Urothelium cell line (cell line): ENCODE results near the gene ARMC5.
"Not testable (repeated sequence)": the region's sequence is repeated elsewhere in the genome, so short reads cannot be mapped to it uniquely, and the experiment has no call there.

Experiments used
- DNase-seq: peaks from one replicate; pipeline ENCODE4 v3.0.0; 2011; ENCODE audit warnings: low spot score, mixed read lengths
- FAIRE-seq: peaks from 2 replicates; lab custom pipeline; 2011; peaks lifted over from hg19 to GRCh38; lab: Jason Lieb, UNC

The ARMC5 gene

GRCh38 chr16:31430380-31431052 is 28.8 kb upstream of the ARMC5 start:
- FAIRE-seq = no peak
- DNase-seq = no peak

GRCh38 chr16:31435341-31436220 is 23.7 kb upstream of the ARMC5 start:
- DNase-seq = no peak
- FAIRE-seq = no peak

- DNase-seq = no peak
- FAIRE-seq = no peak
Measured at GRCh38 chr16:31436221-31437045, 22.9 kb upstream of the ARMC5 start.

- no peak for DNase-seq
- no peak for FAIRE-seq
Measured at GRCh38 chr16:31438414-31438813, 20.9 kb upstream of the ARMC5 start.

- not testable (repeated sequence) for DNase-seq, FAIRE-seq
Measured at GRCh38 chr16:31439023-31439422, 20.3 kb upstream of the ARMC5 start.

DNA sequence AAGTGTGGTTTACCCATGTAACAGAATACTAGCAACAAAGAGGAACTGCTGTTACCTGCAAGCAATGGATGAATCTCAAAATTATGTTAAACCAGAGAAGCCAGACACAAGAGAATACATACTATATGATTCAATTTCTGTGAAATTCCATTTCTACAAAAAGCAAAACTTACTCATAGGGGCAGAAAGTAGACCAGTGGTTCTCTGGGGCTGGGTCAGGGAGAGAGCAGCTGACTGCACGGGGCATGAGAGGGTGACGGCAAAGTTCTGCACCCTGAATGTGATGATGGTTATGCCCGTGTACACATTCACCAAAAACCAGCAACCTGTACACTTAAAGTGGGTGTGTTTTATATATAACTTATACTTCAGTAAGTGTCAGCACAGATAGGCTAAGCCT is 19.8 kb upstream of the ARMC5 start:
- FAIRE-seq = no peak
- DNase-seq = no peak

DNA sequence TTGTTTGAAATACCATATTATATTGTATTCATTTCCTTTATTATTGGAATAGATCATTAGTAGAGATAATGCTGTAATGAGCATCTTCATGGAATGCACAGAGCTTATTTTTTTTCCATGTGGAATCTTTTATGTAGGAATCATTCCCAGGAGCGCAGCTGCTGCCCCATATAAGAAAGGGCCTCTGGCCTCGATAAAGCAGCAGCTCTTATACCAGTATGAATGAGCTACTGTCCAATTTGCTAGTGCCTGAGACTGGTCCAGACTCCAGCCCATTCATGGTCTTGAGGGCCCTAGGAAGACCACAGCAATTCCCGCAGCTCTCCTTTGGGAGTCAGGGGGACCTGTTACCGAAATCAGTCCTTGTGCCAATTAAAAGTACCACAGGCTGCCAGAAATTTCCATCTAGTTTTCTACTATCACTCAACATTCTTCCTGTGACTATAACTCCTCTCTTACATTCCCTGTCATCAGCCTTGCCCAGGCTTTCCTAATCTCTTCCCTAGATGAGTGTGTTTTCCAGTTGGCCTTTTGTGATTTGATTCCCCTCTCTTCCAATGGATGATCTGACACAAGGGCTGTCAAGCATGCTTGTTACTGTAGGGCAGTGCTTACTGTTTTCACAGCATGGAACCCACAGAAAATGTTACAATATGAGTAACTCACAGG is 18.7 kb upstream of the ARMC5 start:
- FAIRE-seq (no peak), DNase-seq (no peak)

DNA sequence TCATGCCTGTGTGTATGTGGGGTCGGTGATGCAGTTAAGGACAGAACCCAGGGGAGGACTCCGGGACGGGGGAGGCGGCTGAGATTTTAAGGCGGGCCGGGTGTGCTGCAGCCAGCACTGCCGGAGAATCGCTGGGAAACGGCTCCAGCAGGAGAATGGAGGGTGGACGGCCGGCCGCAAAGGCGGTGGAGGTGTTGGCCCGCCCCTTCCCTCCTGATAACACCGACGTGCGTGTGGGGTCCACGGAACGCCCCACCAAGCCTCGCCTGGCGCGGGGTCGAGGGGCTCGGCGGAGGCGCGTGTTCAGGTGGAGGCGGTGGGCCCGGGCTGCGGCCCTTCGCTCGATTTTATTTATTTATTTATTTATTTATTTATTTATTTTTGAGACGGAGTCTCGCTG is 17.3 kb upstream of the ARMC5 start:
- DNase-seq (no peak), FAIRE-seq (no peak)

DNA sequence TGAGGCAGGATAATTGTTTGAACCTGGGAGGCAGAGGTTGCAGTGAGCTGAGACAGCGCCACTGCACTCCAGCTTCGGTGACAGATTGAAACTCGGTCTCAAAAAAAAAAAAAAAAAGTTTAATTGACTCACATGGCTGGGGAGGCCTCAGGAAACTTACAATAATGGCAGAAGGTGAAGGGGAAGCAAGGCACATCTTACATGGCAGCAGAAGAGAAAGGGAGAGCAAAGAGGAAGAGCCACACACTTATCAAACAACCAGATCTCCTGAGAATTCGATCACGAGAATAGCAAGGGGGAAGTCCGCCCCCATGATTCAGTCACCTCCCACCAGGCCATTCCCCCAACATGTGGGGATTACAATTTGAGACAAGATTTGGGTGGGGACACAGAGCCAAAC is 13.4 kb upstream of the ARMC5 start:
- not testable (repeated sequence) for FAIRE-seq, DNase-seq

DNA sequence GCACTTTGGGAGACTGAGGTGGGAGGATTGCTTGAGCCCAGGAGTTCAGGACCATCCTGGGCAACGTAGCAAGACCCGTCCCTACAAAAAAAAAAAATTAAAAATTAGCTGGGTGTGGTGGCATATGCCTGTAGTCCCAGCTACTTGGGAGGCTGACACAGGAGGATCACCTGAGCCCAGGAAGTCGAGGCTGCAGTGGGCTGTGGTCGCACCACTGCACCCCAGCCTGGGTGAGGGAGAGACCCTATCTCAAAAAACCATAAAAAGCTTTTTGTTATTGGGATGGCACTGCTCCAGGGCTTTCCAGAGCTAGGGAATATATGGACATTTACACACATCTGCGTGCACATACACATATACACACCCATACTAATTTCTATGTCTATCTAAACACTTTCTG is 8.1 kb upstream of the ARMC5 start:
- DNase-seq = no peak
- no peak for FAIRE-seq

DNA sequence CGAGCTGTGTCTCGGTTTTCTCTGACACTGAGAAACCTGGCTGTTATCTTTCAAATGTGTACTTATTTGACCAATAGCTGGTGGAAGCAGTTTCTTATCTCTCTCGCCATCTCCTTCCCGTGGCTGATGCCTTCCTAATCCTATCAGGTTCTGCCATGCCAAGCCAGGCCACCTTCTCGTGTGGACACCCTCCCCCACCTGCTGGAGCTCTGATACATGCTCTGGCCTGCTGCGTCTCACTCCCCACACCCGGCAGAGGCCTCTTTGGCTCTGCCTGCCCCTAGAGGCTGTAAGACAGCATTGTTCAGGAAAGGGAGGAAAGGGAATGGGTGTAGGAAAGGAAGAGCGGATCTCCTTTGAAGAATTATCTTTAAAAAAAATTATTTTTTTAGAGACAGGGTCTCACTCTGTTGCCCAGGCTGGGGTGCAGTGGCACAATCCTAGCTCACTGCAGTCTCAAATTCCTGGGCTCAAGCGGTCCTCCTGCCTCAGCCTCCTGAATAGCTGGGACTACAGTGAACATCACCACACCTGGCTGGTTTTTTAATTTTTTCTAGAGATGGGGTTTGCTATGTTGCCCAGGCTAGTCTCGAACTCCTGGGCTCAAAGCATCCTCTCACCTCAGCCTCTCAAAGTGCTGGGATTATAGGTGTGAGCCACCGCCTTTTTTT is 7.5 kb upstream of the ARMC5 start:
- FAIRE-seq (no peak), DNase-seq (peak; percentile 74)

DNA sequence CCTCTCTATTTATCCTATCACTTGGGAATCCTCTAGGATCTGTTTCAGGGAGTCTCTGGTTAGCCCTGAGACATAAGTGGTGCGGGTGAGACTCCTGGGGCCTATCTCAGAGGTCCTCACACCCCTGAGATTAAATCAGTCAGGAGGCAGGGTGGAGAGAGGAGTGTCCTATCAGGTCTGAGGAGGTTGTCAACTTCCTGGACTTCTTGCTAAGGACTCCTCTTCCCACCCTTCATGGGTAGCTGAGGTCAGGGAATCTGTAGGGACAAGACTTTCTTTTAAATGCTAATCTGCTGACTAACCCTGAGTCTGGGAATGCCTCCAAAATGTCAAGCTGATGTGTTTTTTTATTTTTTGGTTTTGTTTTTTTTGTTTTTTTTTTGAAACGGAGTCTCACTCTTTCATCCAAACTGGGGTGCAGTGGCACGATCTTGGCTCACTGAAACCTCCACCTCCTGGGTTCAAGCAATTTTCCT is 6.6 kb upstream of the ARMC5 start:
- DNase-seq (peak; percentile 32), FAIRE-seq (no peak)

GRCh38 chr16:31453255-31454204 is 5.8 kb upstream of the ARMC5 start:
- FAIRE-seq (no peak), DNase-seq (no peak)

DNA sequence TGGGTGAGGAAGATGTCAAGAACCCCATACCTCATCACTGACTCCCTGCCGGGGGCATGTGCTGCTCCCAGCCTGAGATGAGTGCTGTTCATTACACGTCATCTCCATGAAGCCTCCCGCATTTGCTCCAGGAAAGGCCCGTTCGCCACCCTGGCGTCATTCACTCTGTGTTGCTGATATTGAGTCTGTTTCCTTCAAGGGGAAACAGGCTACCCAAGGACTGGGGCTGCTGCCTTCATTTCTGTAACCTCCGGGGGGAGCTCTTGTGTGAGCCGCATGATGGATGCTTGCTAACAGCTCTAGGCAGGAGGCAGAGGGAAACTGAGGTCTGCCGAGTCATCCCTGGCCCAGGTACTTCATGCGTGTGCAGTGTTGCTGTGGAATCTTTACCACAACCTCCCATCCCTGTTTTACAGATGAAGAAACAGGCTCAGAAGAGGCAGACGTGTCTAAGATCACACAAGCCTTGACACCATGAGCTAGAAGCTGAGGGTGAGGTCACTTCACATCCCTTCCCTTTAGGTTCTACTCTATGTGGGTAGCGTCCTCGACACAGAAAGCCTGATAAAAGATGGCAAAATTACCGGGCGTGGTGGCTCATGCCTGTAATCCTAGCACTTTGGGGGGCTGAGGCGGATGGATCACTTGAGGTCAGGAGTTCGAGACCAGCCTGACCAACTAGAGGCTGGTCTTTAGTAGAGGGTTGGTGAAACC is 3.5 kb upstream of the ARMC5 start:
- no peak for DNase-seq
- no peak for FAIRE-seq

DNA sequence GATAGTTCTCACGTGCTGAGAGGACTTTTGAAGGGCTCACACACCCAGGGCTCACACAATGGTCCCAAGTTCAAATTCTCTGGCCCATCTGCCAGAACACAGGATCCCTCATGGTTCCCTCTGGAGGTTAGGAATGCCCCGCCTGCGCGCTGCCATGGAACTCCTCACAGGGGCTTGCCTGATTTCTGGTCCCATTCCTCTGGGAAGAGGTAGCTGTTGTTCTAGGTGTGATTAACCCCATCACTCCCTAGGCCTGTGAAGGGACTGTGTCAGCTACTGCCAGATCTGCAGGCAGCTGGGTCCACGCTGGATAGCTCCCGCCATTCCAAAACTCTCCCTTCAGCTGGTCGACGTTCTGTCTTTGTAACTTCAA is 2.3 kb upstream of the ARMC5 start:
- DNase-seq (no peak), FAIRE-seq (no peak)

DNA sequence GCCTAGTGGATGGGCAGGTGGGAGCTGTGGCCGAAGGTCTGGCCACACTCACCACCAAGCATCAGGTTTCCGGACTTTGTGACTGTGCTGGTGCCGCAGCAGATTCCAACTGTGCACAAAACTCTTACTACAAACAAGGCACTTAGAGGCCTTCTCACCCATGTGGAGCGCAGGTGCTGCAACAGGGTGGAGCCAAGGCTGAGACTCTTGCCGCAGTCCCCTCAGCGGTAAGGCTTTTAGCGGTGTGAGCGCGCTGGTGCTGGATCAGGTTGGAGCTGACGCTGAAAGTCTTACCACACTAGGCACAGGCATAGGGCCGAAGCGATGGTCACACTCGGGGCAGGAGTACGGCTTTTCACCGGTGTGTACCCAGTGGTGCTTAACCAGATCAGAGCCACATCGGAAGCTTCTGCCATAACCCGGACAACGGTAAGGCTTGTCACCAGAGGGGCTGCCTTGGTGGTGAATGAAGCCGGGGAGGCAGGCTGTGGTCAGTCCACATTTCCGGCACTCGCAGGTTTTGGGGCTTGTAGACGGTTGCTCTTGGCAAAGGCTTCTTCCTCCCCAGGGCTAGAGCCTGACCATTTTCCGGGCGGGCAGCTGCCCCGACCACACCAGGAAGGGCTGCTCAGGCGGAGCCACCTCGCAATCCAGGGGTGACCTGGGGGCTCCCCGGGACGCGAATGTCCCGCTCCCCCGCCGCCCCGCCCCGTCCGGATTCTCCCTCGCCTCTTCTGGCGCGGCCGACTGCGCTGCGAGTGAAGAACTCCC is 1.0 kb upstream of the ARMC5 start:
- peak; percentile 34 for DNase-seq

GRCh38 chr16:31459687-31460581 is 633 bp downstream of the ARMC5 start:
- FAIRE-seq = peak; percentile 9
- DNase-seq = peak; percentile 96

More for the DNA sequence above, 1.0 kb upstream of the ARMC5 start:
- no peak for FAIRE-seq
